A549 (cell line): ENCODE results near the gene MAP2K6. TPM values are rescaled to one million over a fixed set of nuclear protein-coding genes. Genes with fewer than 3 reads are reported as not detected.

Source experiments
- ATAC-seq, 2 experiments: fragments of 200-7000 bp in 1 of 2; fragments of >200 bp in 1 of 2; cut with Nextera tagmentation in 1 of 2; cut with Tn5 transposase in 1 of 2; 3 replicates each; pipeline versions ENCODE4 v1.8.0 to v1.9.1; 2018 to 2020; ENCODE audit warnings: mild to moderate bottlenecking in 1 of 2, moderate library complexity in 1 of 2
- CTCF ChIA-PET: fragments of 300-600 bp; sonication (Branson Sonifier 250); formaldehyde crosslinking; extraction: SDS; loops from one replicate; lab custom pipeline; 2021; ENCODE audit warnings: antibody characterized with exemption, inconsistent platforms; lab: Yijun Ruan, JAX
- POLR2A ChIA-PET: fragments of 350-600 bp; formaldehyde crosslinking; extraction: SDS; loops from one replicate; lab custom pipeline; 2021; ENCODE audit warnings: antibody characterized with exemption, inconsistent platforms; lab: Yijun Ruan, JAX
- DNase-seq, 2 experiments: peaks; one replicate each; pipeline versions ENCODE4 v3.0.0 to v3.0.0-alpha.2; 2011 to 2016; ENCODE audit warnings: low read depth in 1 of 2, low spot score in 1 of 2
- FAIRE-seq: peaks from 2 replicates; lab custom pipeline; 2011; peaks lifted over from hg19 to GRCh38; lab: Jason Lieb, UNC
- H3K27ac ChIP-seq, 2 experiments: fragments of >200 bp; sonication (Bioruptor Twin); formaldehyde crosslinking; 3 replicates each; pipeline ENCODE4 v1.5.1; 2016 to 2017
- H3K4me1 ChIP-seq: fragments of >200 bp; sonication (Bioruptor Twin); formaldehyde crosslinking; 3 replicates; pipeline ENCODE4 v1.6.1; 2016
- H3K4me2 ChIP-seq: fragments of >200 bp; sonication (Bioruptor Twin); formaldehyde crosslinking; 3 replicates; pipeline ENCODE4 v1.6.1; 2016
- H3K4me3 ChIP-seq: fragments of >200 bp; sonication (Bioruptor Twin); formaldehyde crosslinking; 3 replicates; pipeline ENCODE4 v1.5.1; 2016
- H3K9me3 ChIP-seq: fragments of >200 bp; sonication (Bioruptor Twin); formaldehyde crosslinking; 3 replicates; pipeline ENCODE4 v1.6.1; 2016
- ATOH8 ChIP-seq: fragments of 250-450 bp; sonication (Bioruptor Pico); IDR thresholded peaks from 2 replicates; pipeline ENCODE4 v1.5.0; 2020; ENCODE audit warnings: low read depth, mild to moderate bottlenecking, moderate library complexity
- BHLHE40 ChIP-seq: IDR thresholded peaks from 2 replicates; pipeline ENCODE4 v1.6.1; 2012; ENCODE audit warnings: low read depth, low read length, inconsistent platforms
- CBX2 ChIP-seq: fragments of 200-600 bp; sonication (generic); IDR thresholded peaks from 2 replicates; pipeline ENCODE4 v1.6.1; 2016; ENCODE audit warnings: low read depth, mild to moderate bottlenecking, borderline replicate concordance
- CBX8 ChIP-seq: fragments of 200-600 bp; sonication (generic); IDR thresholded peaks from 2 replicates; pipeline ENCODE4 v1.6.1; 2016
- EHF ChIP-seq: fragments of 250-450 bp; sonication (Bioruptor Pico); IDR thresholded peaks from 2 replicates; pipeline ENCODE4 v1.5.0; 2020; ENCODE audit warnings: mild to moderate bottlenecking
- EP300 ChIP-seq, 2 experiments: fragments of >200 bp; sonication (Bioruptor Twin); formaldehyde crosslinking; IDR thresholded peaks; 2 replicates in 1 of 2; 3 replicates in 1 of 2; pipeline ENCODE4 v1.6.1; 2016 to 2017
- ESRRA ChIP-seq: fragments of 150-350 bp; IDR thresholded peaks from 2 replicates; pipeline ENCODE4 v1.6.1; 2014; ENCODE audit warnings: mild to moderate bottlenecking, low read length, borderline replicate concordance
- HES2 ChIP-seq: fragments of >200 bp; sonication (Bioruptor Twin); formaldehyde crosslinking; IDR thresholded peaks from 2 replicates; pipeline ENCODE4 v1.6.1; 2016
- HEYL ChIP-seq: fragments of 250-450 bp; sonication (Bioruptor Pico); IDR thresholded peaks from 2 replicates; pipeline ENCODE4 v1.8.0; 2021; ENCODE audit warnings: mild to moderate bottlenecking, moderate library complexity
- HOXA7 ChIP-seq: fragments of 250-450 bp; sonication (Bioruptor Pico); IDR thresholded peaks from 2 replicates; pipeline ENCODE4 v1.5.0; 2020; ENCODE audit warnings: mild to moderate bottlenecking, moderate library complexity
- JUN ChIP-seq, 2 experiments: fragments of >200 bp; sonication (Bioruptor Twin); formaldehyde crosslinking; IDR thresholded peaks; 2 replicates in 1 of 2; 3 replicates in 1 of 2; pipeline ENCODE4 v1.6.1; 2016 to 2017
- JUNB ChIP-seq: fragments of >200 bp; sonication (Bioruptor Twin); formaldehyde crosslinking; IDR thresholded peaks from 2 replicates; pipeline ENCODE4 v1.6.1; 2016
- KDM5A ChIP-seq: fragments of 200-600 bp; sonication (generic); IDR thresholded peaks from 2 replicates; pipeline ENCODE4 v1.6.1; 2016; ENCODE audit warnings: antibody characterized with exemption, mild to moderate bottlenecking
- NPAS2 ChIP-seq: fragments of 250-450 bp; sonication (Bioruptor Pico); IDR thresholded peaks from 2 replicates; pipeline ENCODE4 v1.8.0; 2022; ENCODE audit warnings: mild to moderate bottlenecking, moderate library complexity, borderline replicate concordance
- POLR2A ChIP-seq: IDR thresholded peaks from 2 replicates; pipeline ENCODE4 v1.6.1; 2012; ENCODE audit warnings: mild to moderate bottlenecking, low read length
- RAD21 ChIP-seq, 2 experiments: fragments of >200 bp in 1 of 2; sonication (Bioruptor Twin) in 1 of 2; formaldehyde crosslinking in 1 of 2; IDR thresholded peaks in 1 of 2; conservative IDR thresholded peaks in 1 of 2; 2 replicates in 1 of 2; 3 replicates in 1 of 2; pipeline ENCODE4 v1.6.1; 2012 to 2018; ENCODE audit warnings: inconsistent platforms in 1 of 2
- RFX5 ChIP-seq: fragments of 450-650 bp; IDR thresholded peaks from 2 replicates; pipeline ENCODE4 v1.7.1; 2014; ENCODE audit warnings: antibody characterized with exemption, mild to moderate bottlenecking, moderate library complexity
- RNF2 ChIP-seq: fragments of 200-600 bp; sonication (generic); IDR thresholded peaks from 2 replicates; pipeline ENCODE4 v1.6.1; 2016; ENCODE audit warnings: low read depth, mild to moderate bottlenecking, antibody characterized with exemption, moderate library complexity, borderline replicate concordance
- SMC3 ChIP-seq: fragments of >200 bp; sonication (Bioruptor Twin); formaldehyde crosslinking; IDR thresholded peaks from 3 replicates; pipeline ENCODE4 v1.6.1; 2018; ENCODE audit warnings: inconsistent platforms
- ZC3H11A ChIP-seq: fragments of 450-650 bp; IDR thresholded peaks from 2 replicates; pipeline ENCODE4 v1.6.1; 2014; ENCODE audit warnings: antibody characterized with exemption, mild to moderate bottlenecking
- WGBS: methylation state at CpG from one replicate; pipeline ENCODE4 v1.1.6; 2017; ENCODE audit errors: missing lambda C conversion rate; 5-methylcytosine and 5-hydroxymethylcytosine counted together
- polyA plus RNA-seq, 4 experiments: library from polyadenylated mRNA; depleted of rRNA in 3 of 4; stranded (reverse); fragments of >200 nt; fragmentation: RNase III in 1 of 4; extraction: RNeasy Plus Mini Kit Qiagen cat#74134 plus additional on column Dnase treatment in 1 of 4; gene quantifications; 2 replicates in 3 of 4; 3 replicates in 1 of 4; pipeline ENCODE4 v1.2.3, GENCODE V29; 2011 to 2017
- TF ChIP-seq, protein P1 (sequence below): fragments of >200 bp; sonication (Bioruptor Twin); formaldehyde crosslinking; IDR thresholded peaks from 3 replicates; pipeline ENCODE4 v1.5.1; 2016
- TF ChIP-seq, protein P2 (sequence below): fragments of 150-350 bp; IDR thresholded peaks from 2 replicates; pipeline ENCODE4 v1.6.1; 2014; ENCODE audit warnings: low read depth, mild to moderate bottlenecking, low read length

Gene MAP2K6
- polyA plus RNA-seq, 2 of the 4 experiments (the other 2 are of a cell fraction) = 20.2 to 20.7 TPM

DNA sequence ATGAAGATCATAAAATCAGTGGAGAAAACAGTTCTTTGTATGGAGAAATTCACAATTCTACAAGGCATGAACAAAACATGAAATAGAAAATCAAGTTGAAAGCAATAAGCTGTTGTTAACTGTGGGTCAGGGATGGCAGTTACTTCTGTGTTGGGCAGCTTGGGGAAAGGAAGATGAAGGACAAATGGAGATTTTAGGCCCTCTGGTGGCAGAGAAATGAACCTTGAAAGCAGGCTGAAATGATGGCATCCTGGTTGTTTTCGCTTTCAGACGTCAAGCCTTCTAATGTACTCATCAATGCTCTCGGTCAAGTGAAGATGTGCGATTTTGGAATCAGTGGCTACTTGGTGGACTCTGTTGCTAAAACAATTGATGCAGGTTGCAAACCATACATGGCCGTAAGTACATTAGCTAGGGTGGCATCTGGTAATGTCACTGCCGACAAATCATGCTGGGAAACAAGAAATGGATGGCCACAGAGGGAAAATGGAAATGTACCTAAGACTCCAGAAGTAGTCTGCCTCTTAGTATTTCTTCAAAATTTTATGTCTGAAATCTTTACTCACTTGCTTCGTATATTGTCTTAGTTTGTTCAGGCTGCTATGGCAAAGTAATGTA lies 108.9 kb downstream of the MAP2K6 start (continued):
- TF ChIP-seq SMC3 (peak; percentile 94), NPAS2 (no peak), RFX5 (no peak), JUN (IDR thresholded peaks at IDR 0.05) (no peak), HOXA7 (no peak), POLR2A (no peak), RAD21 (conservative IDR thresholded peaks at IDR 0.05 in 1 of 2, IDR thresholded peaks at IDR 0.05 in 1 of 2) (peak; percentile 88), CBX2 (no peak), HES2 (no peak)
- TF ChIP-seq, protein P1, sequence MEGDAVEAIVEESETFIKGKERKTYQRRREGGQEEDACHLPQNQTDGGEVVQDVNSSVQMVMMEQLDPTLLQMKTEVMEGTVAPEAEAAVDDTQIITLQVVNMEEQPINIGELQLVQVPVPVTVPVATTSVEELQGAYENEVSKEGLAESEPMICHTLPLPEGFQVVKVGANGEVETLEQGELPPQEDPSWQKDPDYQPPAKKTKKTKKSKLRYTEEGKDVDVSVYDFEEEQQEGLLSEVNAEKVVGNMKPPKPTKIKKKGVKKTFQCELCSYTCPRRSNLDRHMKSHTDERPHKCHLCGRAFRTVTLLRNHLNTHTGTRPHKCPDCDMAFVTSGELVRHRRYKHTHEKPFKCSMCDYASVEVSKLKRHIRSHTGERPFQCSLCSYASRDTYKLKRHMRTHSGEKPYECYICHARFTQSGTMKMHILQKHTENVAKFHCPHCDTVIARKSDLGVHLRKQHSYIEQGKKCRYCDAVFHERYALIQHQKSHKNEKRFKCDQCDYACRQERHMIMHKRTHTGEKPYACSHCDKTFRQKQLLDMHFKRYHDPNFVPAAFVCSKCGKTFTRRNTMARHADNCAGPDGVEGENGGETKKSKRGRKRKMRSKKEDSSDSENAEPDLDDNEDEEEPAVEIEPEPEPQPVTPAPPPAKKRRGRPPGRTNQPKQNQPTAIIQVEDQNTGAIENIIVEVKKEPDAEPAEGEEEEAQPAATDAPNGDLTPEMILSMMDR = peak; percentile 82

DNA sequence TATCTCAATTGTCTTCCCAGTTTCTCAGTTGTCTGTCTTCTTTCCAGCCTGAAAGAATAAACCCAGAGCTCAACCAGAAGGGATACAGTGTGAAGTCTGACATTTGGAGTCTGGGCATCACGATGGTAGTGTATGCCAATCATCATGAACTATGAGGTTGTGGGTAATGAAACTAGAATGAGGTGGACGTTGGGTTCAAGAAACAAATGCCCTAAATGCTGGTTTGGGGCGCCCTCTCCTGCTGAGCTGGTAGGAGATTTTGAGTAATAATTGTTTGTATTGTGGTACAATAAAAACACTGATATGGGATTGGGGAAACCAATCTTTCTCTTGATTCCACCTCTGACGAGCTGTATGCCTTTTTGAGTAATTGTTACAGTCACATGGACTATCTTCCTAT lies 110.4 kb downstream of the MAP2K6 start:
- ATAC-seq (no peak), DNase-seq (peak in 1 of 2 experiments; percentile 17), FAIRE-seq (no peak)
- CTCF ChIA-PET = interaction anchor here (0.8 to 12.9 kb wide), 32 partner anchors 11 to 1107 kb away, joined by 3 to 133 read pairs (median 5); no protein-coding TSS in a partner anchor
- POLR2A ChIA-PET = interaction anchor here (1.1 kb wide), 1 partner anchor 198 kb away, joined by 3 read pairs; the partner anchor contains the start of gene ABCA5
- WGBS = 42% methylated on average over 4 of the region's 4 CpGs
- Histone ChIP-seq H3K4me1 (no peaks in the 10 kb centered on the region), H3K4me2 (no peak overlapping the region), H3K9me3 (no peaks in the 10 kb centered on the region), H3K27ac (no peak overlapping the region), H3K4me3 (no peak overlapping the region)
- TF ChIP-seq, protein P1 = peak; percentile 40
- TF ChIP-seq SMC3 (peak; percentile 32; the same call in 2 of the 3 replicates), EHF (no peak), RAD21 (conservative IDR thresholded peaks at IDR 0.05 in 1 of 2, IDR thresholded peaks at IDR 0.05 in 1 of 2) (peak; percentile 51 to 65; a peak in 4 of 5 replicates)

DNA sequence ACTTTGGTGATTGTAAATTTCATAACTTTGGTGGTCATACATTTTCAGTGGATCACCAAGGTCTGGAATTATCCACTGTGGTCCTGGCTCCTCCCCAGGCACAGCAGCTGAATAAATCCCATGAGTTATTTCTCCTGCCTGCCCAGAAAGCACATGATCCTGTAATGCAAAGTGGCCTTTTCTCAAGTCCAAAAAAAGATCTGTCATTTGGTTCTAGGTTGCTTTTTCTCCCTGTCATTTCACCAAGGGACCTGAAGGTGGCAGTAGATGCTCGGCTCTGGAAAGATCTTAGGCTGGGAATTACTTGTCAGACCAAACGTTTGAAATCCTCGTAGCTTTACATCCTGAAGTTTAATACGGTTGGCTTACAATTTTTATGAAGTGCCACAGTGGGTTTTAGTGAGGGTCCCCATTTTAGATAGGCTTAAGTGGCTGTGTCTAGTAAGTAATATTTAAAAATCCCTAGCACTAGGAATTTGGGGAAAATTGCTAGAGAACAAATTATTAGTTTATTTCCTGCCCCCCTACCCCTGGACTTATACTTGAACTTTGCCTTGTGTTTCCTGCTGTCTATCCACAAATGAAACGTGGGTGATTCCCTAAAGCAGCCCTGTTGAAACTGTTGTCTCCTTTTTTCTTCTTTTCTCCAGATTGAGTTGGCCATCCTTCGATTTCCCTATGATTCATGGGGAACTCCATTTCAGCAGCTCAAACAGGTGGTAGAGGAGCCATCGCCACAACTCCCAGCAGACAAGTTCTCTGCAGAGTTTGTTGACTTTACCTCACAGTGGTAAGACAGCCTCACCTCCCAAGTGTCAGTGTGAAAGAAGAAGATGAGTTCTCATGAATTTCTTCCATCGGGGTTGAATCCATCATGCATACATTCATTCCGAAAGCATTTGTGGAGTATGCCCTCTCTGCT lies 111.7 kb downstream of the MAP2K6 start:
- no peaks in the 10 kb centered on the region for H3K9me3 ChIP-seq
- no peaks in the 10 kb centered on the region for H3K4me1 ChIP-seq
- ATAC-seq (peak; percentile 57 to 85; a peak in 4 of 6 replicates), FAIRE-seq (peak; percentile 98), DNase-seq (peak; percentile 45 to 74)
- no peak overlapping the region for H3K4me3 ChIP-seq
- H3K4me2 ChIP-seq = no peak overlapping the region
- ChIA-PET CTCF (interaction anchor here (0.5 to 12.9 kb wide), 56 partner anchors 11 to 1127 kb away, joined by 3 to 133 read pairs (median 4); no protein-coding TSS in a partner anchor), POLR2A (interaction anchor here (0.7 kb wide), 1 partner anchor 1103 kb away, joined by 3 read pairs; no protein-coding TSS in a partner anchor)
- H3K27ac ChIP-seq = no peak overlapping the region
- WGBS = 34% methylated on average over 9 of the region's 9 CpGs
- no peak for TF ChIP-seq ATOH8 (CRISPR knock-in tag)
- TF ChIP-seq POLR2A = no peak
- TF ChIP-seq HEYL (CRISPR knock-in tag) = no peak
- TF ChIP-seq ESRRA = no peak
- TF ChIP-seq RAD21 (conservative IDR thresholded peaks at IDR 0.05 in 1 of 2, IDR thresholded peaks at IDR 0.05 in 1 of 2) = peak; percentile 96 to 98
- TF ChIP-seq CBX8 = no peak
- no peak for TF ChIP-seq RNF2
- no peak for TF ChIP-seq HOXA7
- TF ChIP-seq BHLHE40 = no peak
- TF ChIP-seq CBX2 = no peak
- TF ChIP-seq EP300 (IDR thresholded peaks at IDR 0.05) = no peak
- TF ChIP-seq ZC3H11A = no peak
- no peak for TF ChIP-seq JUNB
- TF ChIP-seq, protein P2, sequence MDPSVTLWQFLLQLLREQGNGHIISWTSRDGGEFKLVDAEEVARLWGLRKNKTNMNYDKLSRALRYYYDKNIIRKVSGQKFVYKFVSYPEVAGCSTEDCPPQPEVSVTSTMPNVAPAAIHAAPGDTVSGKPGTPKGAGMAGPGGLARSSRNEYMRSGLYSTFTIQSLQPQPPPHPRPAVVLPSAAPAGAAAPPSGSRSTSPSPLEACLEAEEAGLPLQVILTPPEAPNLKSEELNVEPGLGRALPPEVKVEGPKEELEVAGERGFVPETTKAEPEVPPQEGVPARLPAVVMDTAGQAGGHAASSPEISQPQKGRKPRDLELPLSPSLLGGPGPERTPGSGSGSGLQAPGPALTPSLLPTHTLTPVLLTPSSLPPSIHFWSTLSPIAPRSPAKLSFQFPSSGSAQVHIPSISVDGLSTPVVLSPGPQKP = no peak
- TF ChIP-seq KDM5A = no peak
- TF ChIP-seq, protein P1 = peak; percentile 94
